Neutrophil (primary cell): ENCODE measurements around the gene MYOZ1.
"Not testable (repeated sequence)": the region's sequence is repeated elsewhere in the genome, so short reads cannot be mapped to it uniquely, and the experiment has no call there.

Experiments
- H3K27ac ChIP-seq: fragments of 200-600 bp; sonication (generic); 2 replicates; pipeline ENCODE4 v1.5.1; 2016; ENCODE audit warnings: mild to moderate bottlenecking, moderate library complexity
- H3K27me3 ChIP-seq: fragments of 200-600 bp; sonication (generic); 2 replicates; pipeline ENCODE4 v1.6.0; 2016; ENCODE audit warnings: mild to moderate bottlenecking
- H3K36me3 ChIP-seq: fragments of 200-600 bp; sonication (generic); 2 replicates; pipeline ENCODE4 v1.5.1; 2017
- H3K4me1 ChIP-seq, 2 experiments: fragments of 200-600 bp in 1 of 2; sonication (generic) in 1 of 2; 1 replicate in 1 of 2; 2 replicates in 1 of 2; pipeline versions ENCODE4 v1.5.1 to v1.6.1; 2013 to 2016; ENCODE audit warnings: low read depth in 1 of 2, low read length in 1 of 2, mild to moderate bottlenecking in 1 of 2, moderate library complexity in 1 of 2; ENCODE audit not compliant: control insufficient read depth in 1 of 2, insufficient read depth in 1 of 2
- H3K4me3 ChIP-seq, 2 experiments: fragments of 200-600 bp in 1 of 2; sonication (generic) in 1 of 2; 1 replicate in 1 of 2; 2 replicates in 1 of 2; pipeline ENCODE4 v1.5.1; 2013 to 2016; ENCODE audit warnings: low read depth in 1 of 2, low read length in 1 of 2, mild to moderate bottlenecking in 1 of 2, moderate library complexity in 1 of 2
- H3K9me3 ChIP-seq: fragments of 200-600 bp; sonication (generic); 2 replicates; pipeline ENCODE4 v1.5.1; 2016
- CTCF ChIP-seq: fragments of 200-600 bp; sonication (generic); IDR thresholded peaks from 2 replicates; pipeline ENCODE4 v1.5.1; 2016; ENCODE audit warnings: antibody characterized with exemption

MYOZ1 gene

GRCh38 chr10:73641328-73642060 is at the start of gene MYOZ1:
TSS of gene MYOZ1 (minus strand) at chr10:73641474. CDS start at chr10:73640017, 1,457 bp downstream.
- Histone ChIP-seq H3K27ac (no peak within 1 kb of the TSS), H3K9me3 (no peaks in the 10 kb centered on the region), H3K4me1 (peaks cover 0 to 4% of the 10 kb centered on the region in 2 experiments), H3K4me3 (no peak within 1 kb of the TSS), H3K27me3 (peaks cover 15% of the 10 kb centered on the region), H3K36me3 (no peaks in the 10 kb centered on the region)
- TF ChIP-seq CTCF: no peak

GRCh38 chr10:73690755-73691154 is 49.5 kb upstream of the MYOZ1 start:
- not testable (repeated sequence) for H3K36me3 ChIP-seq, H3K27me3 ChIP-seq, H3K4me3 ChIP-seq, H3K4me1 ChIP-seq, H3K9me3 ChIP-seq, H3K27ac ChIP-seq

- not testable (repeated sequence) for H3K27ac ChIP-seq, H3K4me1 ChIP-seq, H3K27me3 ChIP-seq, H3K9me3 ChIP-seq, H3K36me3 ChIP-seq, H3K4me3 ChIP-seq
Measured at GRCh38 chr10:73689596-73689995, 48.3 kb upstream of the MYOZ1 start.

- H3K27ac ChIP-seq, H3K4me1 ChIP-seq, H3K27me3 ChIP-seq, H3K9me3 ChIP-seq, H3K4me3 ChIP-seq, H3K36me3 ChIP-seq: not testable (repeated sequence)
Measured at GRCh38 chr10:73687641-73688040, 46.4 kb upstream of the MYOZ1 start.

GRCh38 chr10:73674546-73674945 is 33.3 kb upstream of the MYOZ1 start:
- not testable (repeated sequence) for H3K4me3 ChIP-seq, H3K4me1 ChIP-seq

GRCh38 chr10:73668378-73668777 is 27.1 kb upstream of the MYOZ1 start:
- not testable (repeated sequence) for H3K27ac ChIP-seq, H3K36me3 ChIP-seq, H3K9me3 ChIP-seq, H3K4me1 ChIP-seq, H3K4me3 ChIP-seq, H3K27me3 ChIP-seq

More at GRCh38 chr10:73674546-73674945, 33.3 kb upstream of the MYOZ1 start:
- H3K36me3 ChIP-seq, H3K27ac ChIP-seq, H3K9me3 ChIP-seq, H3K27me3 ChIP-seq: not testable (repeated sequence)

- not testable (repeated sequence) for H3K4me1 ChIP-seq, H3K27me3 ChIP-seq, H3K27ac ChIP-seq, H3K36me3 ChIP-seq, H3K4me3 ChIP-seq, H3K9me3 ChIP-seq
Measured at GRCh38 chr10:73666153-73666809, 25.0 kb upstream of the MYOZ1 start.

GRCh38 chr10:73665581-73665980 is 24.3 kb upstream of the MYOZ1 start:
- not testable (repeated sequence) for H3K4me3 ChIP-seq, H3K9me3 ChIP-seq, H3K27me3 ChIP-seq, H3K4me1 ChIP-seq, H3K36me3 ChIP-seq, H3K27ac ChIP-seq

GRCh38 chr10:73664156-73665040 is 23.1 kb upstream of the MYOZ1 start:
- H3K27ac ChIP-seq: not testable (repeated sequence)

GRCh38 chr10:73663621-73664020 is 22.3 kb upstream of the MYOZ1 start:
- H3K4me1 ChIP-seq, H3K27me3 ChIP-seq, H3K4me3 ChIP-seq, H3K27ac ChIP-seq, H3K9me3 ChIP-seq, H3K36me3 ChIP-seq: not testable (repeated sequence)

More at GRCh38 chr10:73664156-73665040, 23.1 kb upstream of the MYOZ1 start:
- not testable (repeated sequence) for H3K9me3 ChIP-seq, H3K4me1 ChIP-seq, H3K36me3 ChIP-seq, H3K27me3 ChIP-seq, H3K4me3 ChIP-seq

GRCh38 chr10:73662705-73663104 is 21.4 kb upstream of the MYOZ1 start:
- not testable (repeated sequence) for H3K27me3 ChIP-seq, H3K4me1 ChIP-seq, H3K4me3 ChIP-seq, H3K27ac ChIP-seq, H3K36me3 ChIP-seq, H3K9me3 ChIP-seq
